Colonic mucosa (tissue), 4 donors: ENCODE results near the gene GPC6. TPM values are rescaled to one million over a fixed set of nuclear protein-coding genes. Genes with fewer than 3 reads are reported as not detected.

Experiments
- DNase-seq: peaks from one replicate; pipeline ENCODE4 v3.0.0-alpha.2; 2020
- H3K27ac ChIP-seq: fragments of 200-600 bp; one replicate; pipeline ENCODE4 v1.8.0; 2021
- H3K27me3 ChIP-seq: fragments of 200-600 bp; one replicate; pipeline ENCODE4 v1.8.0; 2021
- H3K36me3 ChIP-seq: fragments of 200-600 bp; one replicate; pipeline ENCODE4 v1.8.0; 2021
- H3K4me1 ChIP-seq: fragments of 200-600 bp; one replicate; pipeline ENCODE4 v1.8.0; 2021; ENCODE audit warnings: mild to moderate bottlenecking
- H3K4me3 ChIP-seq: fragments of 200-600 bp; one replicate; pipeline ENCODE4 v1.8.0; 2021
- H3K9ac ChIP-seq, 2 donors: one replicate each; pipeline ENCODE4 v1.7.0; 2013; ENCODE audit warnings: control low read depth in 2 of 2, low read depth in 2 of 2, low read length in 2 of 2
- H3K9me3 ChIP-seq: fragments of 200-600 bp; one replicate; pipeline ENCODE4 v1.8.0; 2021
- CTCF ChIP-seq: fragments of 200-600 bp; IDR thresholded peaks from one replicate; pipeline ENCODE4 v1.8.0; 2022; ENCODE audit warnings: antibody characterized with exemption, mild to moderate bottlenecking
- intact Hi-C: fragments of 100-400 bp; cut with DNase I; formaldehyde crosslinking; loops from one replicate; pipeline ENCODE4 v1.14.1; 2022
- total RNA-seq, 2 donors: library from RNA; stranded (reverse); fragmentation: NEBNext Ultra II Directional in 1 of 2; extraction: Animal tissue kit (Norgen Biotek cat#: 25700) in 1 of 2; gene quantifications; one replicate each; pipeline ENCODE4 v1.2.1, GENCODE V29; 2021
- donor health status: healthy.
- donor health status: DM: no; HTN: no; CAD: no.
- donor health status: DM: no; HTN: no; CAD: no.

GPC6 gene
- total RNA-seq, 2 donors from 2014 or later = 2.3 to 4.0 TPM

DNA sequence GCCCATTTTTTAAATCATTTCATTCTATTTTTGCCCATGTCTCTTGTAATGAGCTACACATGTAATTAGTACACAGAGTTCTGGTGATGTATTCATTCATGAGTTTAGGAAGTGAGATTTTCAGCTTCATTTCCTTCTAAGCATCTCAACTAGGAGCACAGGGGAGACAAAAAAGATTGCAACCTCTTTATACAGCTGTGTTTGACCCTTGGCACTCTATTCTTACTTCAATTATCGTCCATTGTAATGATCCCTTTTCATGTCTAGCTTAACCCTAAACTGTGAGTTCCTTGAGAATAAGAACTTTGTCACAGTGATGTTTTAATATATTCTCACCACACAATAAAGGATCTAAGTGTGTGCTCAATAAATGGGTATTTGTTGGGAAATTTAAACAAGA lies 67.1 kb downstream of the GPC6 start:
- Histone ChIP-seq H3K9ac (no peak overlapping the region), H3K4me1 (no peaks in the 10 kb centered on the region), H3K4me3 (no peak overlapping the region), H3K36me3 (no peaks in the 10 kb centered on the region), H3K27ac (no peak overlapping the region), H3K27me3 (no peaks in the 10 kb centered on the region), H3K9me3 (no peaks in the 10 kb centered on the region)
- no peak for DNase-seq
- intact Hi-C loops = no loop called here
- no peak for TF ChIP-seq CTCF

- Histone ChIP-seq H3K27ac (no peak overlapping the region), H3K9ac (no peak overlapping the region), H3K9me3 (no peaks in the 10 kb centered on the region), H3K4me3 (no peak overlapping the region), H3K36me3 (no peaks in the 10 kb centered on the region), H3K4me1 (no peaks in the 10 kb centered on the region), H3K27me3 (no peaks in the 10 kb centered on the region)
- TF ChIP-seq CTCF = no peak
- intact Hi-C loops = no loop called here
- no peak for DNase-seq
These were observed 70.0 kb downstream of the GPC6 start for GRCh38 chr13:93296584-93296983.

GRCh38 chr13:93298713-93299112 lies 72.1 kb downstream of the GPC6 start:
- TF ChIP-seq CTCF = no peak
- intact Hi-C loops = no loop called here
- Histone ChIP-seq H3K9me3 (no peaks in the 10 kb centered on the region), H3K27me3 (no peaks in the 10 kb centered on the region), H3K27ac (no peak overlapping the region), H3K9ac (no peak overlapping the region), H3K4me3 (no peak overlapping the region), H3K36me3 (no peaks in the 10 kb centered on the region), H3K4me1 (no peaks in the 10 kb centered on the region)
- DNase-seq = no peak

- H3K36me3 ChIP-seq = no peaks in the 10 kb centered on the region
- H3K9me3 ChIP-seq = no peaks in the 10 kb centered on the region
- H3K4me1 ChIP-seq = no peaks in the 10 kb centered on the region
- H3K27ac ChIP-seq = no peak overlapping the region
- H3K9ac ChIP-seq = no peak overlapping the region
- no peak for TF ChIP-seq CTCF
- H3K4me3 ChIP-seq = no peak overlapping the region
- no peak for DNase-seq
- H3K27me3 ChIP-seq = no peaks in the 10 kb centered on the region
- intact Hi-C loops = no loop called here
These were observed 77.5 kb downstream of the GPC6 start for GRCh38 chr13:93304134-93304533.

DNA sequence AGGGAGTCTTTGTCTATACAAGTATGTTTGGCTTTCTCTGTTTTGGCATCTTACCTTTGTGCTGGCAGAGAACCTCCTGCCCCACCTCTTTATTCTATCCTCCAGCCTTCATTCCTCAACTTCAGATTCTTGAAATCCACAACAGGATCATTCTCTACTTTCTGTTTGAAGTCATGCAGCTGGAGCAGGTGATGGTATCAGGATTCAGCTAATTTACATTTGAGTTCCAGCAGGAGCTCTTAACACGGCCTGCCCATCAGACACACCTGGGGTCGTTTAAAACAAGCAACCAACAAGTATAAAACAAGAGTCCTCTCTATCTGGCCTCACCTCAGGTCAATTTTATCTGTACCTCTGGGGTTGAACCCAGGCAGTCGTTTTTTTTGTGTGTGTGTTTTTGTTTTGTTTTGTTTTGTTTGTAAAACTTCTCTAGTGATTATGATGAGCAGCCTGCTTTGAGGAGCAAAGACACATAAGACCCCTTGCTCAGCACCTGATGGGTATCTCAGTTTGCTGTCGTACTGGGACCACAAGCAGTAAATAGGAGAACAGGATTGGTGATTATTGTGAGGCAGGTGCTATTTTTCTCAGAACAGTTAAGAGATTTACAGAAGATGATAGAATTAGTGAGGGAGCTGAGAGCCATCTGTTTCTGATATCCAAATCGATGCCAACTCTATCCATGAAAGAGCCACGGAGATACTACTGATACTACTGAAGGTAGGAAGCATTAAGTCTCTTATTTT lies 78.4 kb downstream of the GPC6 start:
- H3K9ac ChIP-seq = no peak overlapping the region
- no peak for TF ChIP-seq CTCF
- intact Hi-C loops = no loop called here
- H3K36me3 ChIP-seq = no peaks in the 10 kb centered on the region
- DNase-seq = no peak
- no peaks in the 10 kb centered on the region for H3K4me1 ChIP-seq
- H3K9me3 ChIP-seq = no peaks in the 10 kb centered on the region
- no peak overlapping the region for H3K27ac ChIP-seq
- H3K27me3 ChIP-seq = no peaks in the 10 kb centered on the region
- H3K4me3 ChIP-seq = no peak overlapping the region
